NCI-H146 treated with DMSO at 0.1 percent for 48 hours (cell line): Measurements from ENCODE around the gene BAIAP2L1.
"Not testable (repeated sequence)": the region's sequence is repeated elsewhere in the genome, so short reads cannot be mapped to it uniquely, and the experiment has no call there.

Experiments
- DNase-seq: peaks from one replicate; lab custom pipeline; 2025; ENCODE audit not compliant: unreplicated experiment; lab: John Stamatoyannopoulos, UW

Gene BAIAP2L1

DNA sequence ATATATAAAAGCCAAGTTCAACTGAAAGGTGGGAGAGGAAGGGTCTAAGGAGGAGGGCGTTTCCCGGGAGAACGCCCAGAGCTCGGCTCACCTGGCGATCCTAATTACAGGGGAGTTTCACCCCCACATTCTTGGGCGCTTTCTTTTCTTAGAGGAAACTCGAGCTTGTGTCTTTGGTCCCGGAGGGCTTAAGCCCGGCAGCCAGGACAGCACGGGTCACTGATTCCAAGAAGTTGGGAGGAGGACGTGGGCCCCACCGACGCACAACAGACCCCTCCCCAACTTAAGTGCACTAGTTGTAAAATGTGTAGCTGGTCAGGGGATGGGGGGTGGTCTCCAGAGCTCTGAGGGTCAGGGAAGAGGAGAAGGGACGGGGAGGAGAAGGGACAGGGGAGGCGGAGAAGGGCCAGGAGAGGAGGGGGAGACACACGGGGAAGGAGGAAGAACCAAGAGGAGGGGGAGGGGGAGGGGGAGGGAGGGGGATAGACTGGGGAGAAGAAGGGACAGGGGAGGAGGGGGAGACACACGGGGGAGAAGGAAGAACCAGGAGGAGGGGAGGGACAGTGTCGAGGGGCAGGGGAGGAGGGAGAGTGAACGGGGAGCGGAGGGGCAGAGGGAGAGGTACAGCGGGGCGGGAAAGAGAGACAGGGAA lies 874 bp downstream of the BAIAP2L1 start:
- DNase-seq = peak; percentile 12

- DNase-seq = no peak
These were observed 1.4 kb downstream of the BAIAP2L1 start for GRCh38 chr7:98399462-98399861.

DNA sequence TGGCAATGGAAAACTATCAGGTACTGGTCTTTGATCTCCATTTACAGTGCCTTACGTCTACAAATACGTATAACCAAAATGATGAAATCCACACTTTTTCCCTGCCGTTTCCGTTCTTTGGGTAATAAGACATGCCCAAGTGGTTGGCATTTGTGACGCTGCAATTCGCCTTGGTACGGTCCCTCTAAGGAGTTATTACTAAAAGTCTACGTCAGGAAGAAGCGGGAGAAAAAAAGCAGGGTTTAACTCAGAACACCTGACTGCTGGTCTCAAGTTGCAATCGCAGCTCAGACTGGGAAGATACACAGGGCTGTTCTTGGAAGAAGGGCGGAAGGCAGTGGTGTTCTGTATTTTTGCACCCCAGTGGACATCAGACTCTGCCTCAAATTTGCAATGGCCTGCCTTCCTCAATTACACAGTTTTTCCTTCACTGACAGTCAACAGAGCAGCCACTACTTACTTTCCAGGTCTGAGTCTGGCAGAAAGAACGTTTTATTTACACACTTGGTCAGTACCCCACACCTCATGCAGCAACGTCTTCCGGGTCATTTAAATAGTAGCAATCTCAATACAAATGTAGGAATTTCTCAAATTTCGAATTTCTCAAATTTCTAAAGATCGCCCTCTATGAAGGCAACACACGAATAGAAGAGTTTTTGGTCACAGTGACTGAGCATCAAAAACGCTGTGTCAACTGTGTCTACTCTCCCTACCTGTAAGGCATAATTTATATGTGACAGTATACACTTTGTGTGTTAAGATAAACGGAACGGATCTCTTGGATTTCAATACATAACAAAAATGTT lies 2.1 kb downstream of the BAIAP2L1 start:
- DNase-seq = peak; percentile 50

- DNase-seq = no peak
These were observed 4.1 kb downstream of the BAIAP2L1 start for GRCh38 chr7:98396768-98397167.

DNA sequence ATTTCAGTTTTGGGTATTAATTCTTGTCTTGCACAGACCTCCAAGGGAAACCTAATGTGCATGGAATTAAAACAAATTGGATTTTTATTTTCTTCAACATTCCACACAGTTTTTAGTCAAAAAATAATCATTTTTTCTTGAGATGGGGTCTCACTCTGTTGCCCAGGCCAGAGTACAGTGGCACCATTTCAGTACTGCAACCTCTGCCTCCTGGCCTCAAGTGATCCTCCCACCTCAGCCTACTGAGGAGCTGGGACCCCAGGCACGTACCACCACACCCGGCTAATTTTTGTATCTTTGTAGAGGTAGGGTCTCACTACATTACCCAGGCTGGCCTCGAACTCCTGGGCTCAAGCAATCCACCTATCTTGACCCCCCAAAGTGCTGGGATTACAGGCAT lies 4.9 kb downstream of the BAIAP2L1 start:
- no peak for DNase-seq

GRCh38 chr7:98395481-98395880 lies 5.4 kb downstream of the BAIAP2L1 start:
- DNase-seq = no peak

GRCh38 chr7:98394377-98394836 lies 6.5 kb downstream of the BAIAP2L1 start:
- DNase-seq = no peak

GRCh38 chr7:98387544-98388226 lies 13.2 kb downstream of the BAIAP2L1 start:
- peak; percentile 10 for DNase-seq

- DNase-seq = no peak
These were observed 13.8 kb downstream of the BAIAP2L1 start for GRCh38 chr7:98387131-98387530.

- DNase-seq = not testable (repeated sequence)
These were observed 15.4 kb downstream of the BAIAP2L1 start for GRCh38 chr7:98385532-98385931.

DNA sequence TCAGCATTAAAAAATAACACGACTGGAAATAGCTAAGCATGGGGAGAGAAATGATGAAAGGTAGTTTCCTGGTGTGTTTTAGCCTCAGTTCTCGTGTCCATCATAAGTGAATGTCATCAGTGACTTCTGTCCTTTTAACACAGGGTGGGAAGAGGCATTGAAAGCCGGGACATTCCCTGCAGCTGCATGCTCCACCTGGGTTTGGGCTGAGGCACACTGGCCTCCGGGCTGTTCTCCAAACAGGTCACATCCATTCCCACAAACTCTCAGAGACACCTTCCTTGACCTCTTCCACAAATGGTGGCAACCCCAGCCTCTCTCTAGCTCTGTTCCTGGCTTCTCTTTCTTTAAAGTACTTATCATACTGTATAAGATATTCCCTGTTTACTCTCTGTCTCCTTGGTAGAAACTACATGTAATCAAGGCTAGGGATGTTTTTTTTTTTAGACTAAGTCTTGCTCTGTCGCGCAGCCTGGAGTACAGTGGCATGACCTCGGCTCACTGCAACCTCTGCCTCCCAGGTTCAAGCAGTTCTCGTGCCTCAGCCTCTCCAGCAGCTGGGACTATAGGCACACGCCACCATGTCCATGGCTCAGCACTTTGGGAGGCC lies 22.6 kb downstream of the BAIAP2L1 start:
- DNase-seq = no peak

GRCh38 chr7:98376711-98377110 lies 24.2 kb downstream of the BAIAP2L1 start:
- DNase-seq = no peak

- no peak for DNase-seq
These were observed 25.2 kb downstream of the BAIAP2L1 start for GRCh38 chr7:98375664-98376063.

DNA sequence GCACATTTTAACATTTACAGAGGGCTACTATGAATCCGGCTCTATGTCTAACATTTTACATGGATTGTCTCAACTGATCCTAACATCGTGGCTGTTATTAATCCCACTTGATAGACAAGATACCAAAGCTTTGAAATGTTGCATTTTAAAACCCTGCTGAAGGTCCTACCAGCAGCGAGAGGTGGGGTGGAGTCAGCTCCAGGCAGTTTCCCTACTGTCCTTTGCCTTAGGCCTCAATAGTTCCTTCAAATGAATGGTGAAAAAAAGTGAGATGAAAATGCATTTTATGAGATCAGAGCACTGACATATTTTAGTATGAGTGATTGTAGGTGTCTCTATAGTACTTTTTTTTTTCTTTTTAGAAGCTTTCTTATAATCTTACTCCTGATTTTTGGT lies 26.6 kb downstream of the BAIAP2L1 start:
- no peak for DNase-seq

GRCh38 chr7:98372993-98373392 lies 27.9 kb downstream of the BAIAP2L1 start:
- no peak for DNase-seq

DNA sequence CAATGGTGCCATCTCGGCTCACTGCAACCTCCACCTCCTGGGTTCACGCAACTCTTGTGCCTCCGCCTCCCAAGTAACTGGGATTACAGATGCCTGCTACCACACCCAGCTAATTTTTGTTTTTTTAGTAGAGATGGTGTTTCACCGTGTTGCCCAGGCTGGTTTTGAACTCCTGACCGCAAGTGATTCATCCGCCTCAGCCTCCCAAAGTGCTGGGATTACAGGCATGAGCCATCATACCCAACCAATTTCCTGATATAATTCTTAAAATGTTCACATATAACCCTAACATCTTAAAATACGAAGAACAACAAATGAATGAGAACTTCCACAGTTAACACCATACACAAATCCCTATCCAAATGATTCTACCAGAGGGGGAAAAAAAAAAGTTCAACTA lies 31.2 kb downstream of the BAIAP2L1 start:
- DNase-seq = no peak

DNA sequence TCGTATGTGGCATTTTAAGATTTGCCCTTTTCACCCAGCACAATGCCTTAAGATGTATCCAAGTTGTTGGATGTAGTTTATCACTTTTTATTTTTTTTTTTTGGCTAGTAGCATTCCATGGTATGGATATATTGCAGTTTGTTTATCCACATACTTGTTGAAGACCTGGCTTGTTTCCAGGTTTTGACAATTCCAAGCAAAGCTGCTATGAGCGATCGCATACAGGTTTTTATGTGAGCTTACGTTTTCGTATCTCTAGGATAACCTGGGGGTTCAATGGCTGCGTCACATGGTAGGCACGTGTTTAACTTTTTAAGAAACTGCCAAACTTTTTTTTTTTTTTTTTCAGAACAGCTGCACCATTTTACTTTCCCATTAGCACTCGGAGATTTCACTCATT lies 32.2 kb downstream of the BAIAP2L1 start:
- DNase-seq = no peak

DNA sequence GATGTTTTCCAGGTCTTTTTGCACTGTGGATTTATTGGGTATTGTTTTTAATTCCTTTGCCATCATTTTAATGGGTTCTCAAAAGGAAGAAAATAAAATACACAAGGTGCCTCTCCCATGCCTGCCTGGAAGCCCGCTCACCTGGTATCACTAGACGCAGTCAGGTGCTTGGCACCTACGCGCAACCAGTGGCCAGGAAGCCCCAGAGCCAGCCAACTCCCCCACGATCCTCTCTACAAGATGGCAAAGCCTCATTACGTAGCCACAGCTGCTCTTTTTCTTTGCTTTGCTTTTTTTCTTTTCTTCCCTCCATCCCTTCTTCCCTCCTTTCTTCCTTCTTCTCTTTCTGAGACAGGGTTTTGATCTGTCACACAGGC lies 34.3 kb downstream of the BAIAP2L1 start:
- DNase-seq = no peak

- DNase-seq = no peak
These were observed 34.9 kb downstream of the BAIAP2L1 start for GRCh38 chr7:98365863-98366561.

- DNase-seq = no peak
These were observed 36.7 kb downstream of the BAIAP2L1 start for GRCh38 chr7:98364220-98364619.

- DNase-seq = no peak
These were observed 38.4 kb downstream of the BAIAP2L1 start for GRCh38 chr7:98362517-98362916.
